Mesenteric fat pad (tissue), 1 donor: ENCODE measurements around the gene JAZF1. TPM values are rescaled to one million over a fixed set of nuclear protein-coding genes. Genes with fewer than 3 reads are reported as not detected.

Source experiments
- DNase-seq: peaks from one replicate; pipeline ENCODE4 v3.0.0-alpha.2; 2020; ENCODE audit warnings: low spot score
- total RNA-seq: library from RNA; stranded (reverse); fragmentation: NEBNext Ultra II Directional; extraction: Animal tissue kit (Norgen Biotek cat#: 25700); gene quantifications from one replicate; pipeline ENCODE4 v1.2.1, GENCODE V29; 2021
- donor health status: DM: yes; HTN: yes; CAD: no.

The JAZF1 gene
- total RNA-seq, 1 donor from 2014 or later, result 27.7 TPM

DNA sequence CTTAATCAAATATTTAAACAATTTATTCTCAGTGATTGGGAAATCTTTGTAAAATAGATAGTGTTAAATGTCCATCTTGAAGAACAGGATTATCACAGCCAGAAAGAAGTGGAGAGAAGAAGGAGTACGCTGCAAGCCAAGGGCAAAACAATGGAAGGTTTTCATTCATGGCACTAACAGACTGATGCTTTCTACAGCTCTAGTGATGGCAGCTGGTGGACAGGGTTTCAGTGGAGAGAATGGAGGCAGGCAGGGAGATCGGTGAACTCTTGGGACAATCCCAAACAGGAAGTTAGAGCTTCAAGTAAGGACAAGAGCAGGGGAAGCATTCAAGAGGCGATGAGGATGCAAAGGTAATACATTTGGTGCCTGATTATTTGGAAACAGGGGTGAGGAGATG lies 207.0 kb downstream of the JAZF1 start:
- no peak for DNase-seq

DNA sequence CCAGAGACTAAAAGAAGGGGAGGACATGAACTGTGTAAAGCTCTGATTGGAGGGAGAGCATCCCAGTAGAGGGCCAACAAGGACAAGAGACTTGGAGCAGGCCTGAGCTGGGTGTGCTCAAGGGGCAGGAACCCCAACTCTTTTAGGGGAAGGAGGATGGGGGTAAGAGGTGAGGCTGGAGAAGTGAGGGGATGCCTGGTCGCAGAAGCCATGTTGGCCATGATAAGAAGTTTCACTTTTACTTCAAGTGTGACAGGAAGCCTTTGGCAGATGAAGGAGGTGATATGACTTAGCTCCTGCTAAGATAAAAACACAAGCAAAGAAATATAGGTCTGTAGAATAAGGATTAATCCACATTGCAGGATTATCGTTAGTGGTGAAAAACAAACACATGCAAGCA lies 208.3 kb downstream of the JAZF1 start:
- no peak for DNase-seq

DNA sequence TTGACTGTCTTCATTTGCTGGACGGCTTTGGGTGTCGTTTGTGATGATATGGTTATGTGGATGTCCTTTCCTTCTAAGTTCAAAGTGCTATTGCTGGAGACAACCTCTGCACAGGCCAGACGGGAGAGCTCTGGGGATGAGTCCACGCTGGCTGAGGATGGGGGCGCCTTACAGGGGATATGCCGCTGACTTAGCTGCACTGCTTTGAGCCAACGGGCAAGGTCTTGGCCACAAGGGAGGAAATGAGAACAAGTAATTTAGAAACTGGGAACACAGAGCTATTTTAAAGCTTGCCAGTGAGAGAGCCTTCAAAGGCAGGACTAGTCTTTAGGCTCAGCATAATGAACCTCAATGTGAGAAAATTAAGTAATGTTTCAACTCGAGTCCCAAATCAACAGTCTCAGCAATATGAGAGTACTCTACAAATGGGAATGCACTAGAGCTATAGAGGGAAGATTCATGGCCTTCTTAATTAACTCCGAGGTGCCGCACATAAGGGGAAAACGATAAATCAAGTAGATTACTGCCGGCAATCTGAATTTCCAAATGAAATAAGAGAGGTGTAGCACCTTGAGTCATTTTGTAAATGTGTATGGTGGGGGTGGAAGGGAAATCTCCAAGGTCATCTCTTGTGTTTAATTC lies 209.3 kb downstream of the JAZF1 start:
- DNase-seq, result no peak

DNA sequence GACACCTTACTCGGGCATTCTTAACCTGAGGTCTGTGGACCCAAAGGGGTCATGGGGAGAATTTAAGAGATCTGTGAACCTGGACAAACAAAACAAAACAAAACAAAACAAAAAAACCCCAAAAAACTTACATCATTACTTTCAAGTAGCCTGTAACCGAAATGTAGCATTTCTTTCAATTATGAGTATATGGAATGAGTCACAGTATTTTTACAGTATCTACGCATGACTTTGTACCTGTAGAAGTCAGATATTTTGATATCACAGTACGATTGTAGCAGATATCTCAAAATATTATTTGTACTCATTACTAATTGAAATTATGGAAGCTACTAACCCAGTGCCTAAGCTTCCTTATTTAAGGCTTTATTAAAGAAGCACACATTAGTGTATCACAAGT lies 210.2 kb downstream of the JAZF1 start:
- no peak for DNase-seq

DNA sequence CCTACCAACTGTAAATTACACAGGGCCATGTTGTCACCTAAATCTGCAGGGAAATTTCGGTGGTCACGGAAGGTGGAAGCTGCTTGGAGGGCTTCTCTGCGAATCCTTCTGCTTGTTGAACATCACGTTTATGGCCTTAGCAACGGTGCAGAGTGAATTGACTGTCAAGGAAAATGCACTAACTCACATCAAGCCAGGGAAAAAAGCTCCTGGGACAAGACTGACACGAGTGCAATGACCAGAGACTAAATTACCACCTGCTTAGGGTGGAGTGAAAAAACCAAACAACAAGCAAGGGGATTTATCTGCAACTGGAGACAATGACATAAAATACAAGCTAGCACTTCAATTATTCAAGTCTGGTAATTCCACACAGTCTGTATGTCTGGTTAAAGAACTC lies 211.2 kb downstream of the JAZF1 start:
- no peak for DNase-seq

DNA sequence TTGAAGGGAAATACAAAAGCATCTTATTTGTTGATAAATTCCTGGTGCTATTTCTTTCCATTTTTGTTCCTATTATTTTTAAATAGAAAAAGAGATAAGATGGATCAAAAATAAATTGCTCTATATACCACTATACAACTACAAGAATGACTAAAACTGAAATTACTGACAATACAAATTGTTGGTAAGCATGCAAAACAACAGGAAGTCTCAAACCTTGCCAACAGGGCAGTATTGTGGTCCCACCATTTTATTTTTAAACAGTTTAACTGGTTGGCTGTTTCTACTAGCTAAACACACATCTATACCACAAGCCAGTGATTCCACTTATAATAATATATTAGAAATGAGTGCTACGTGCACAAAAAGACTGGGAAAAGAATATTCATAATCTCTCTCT lies 213.0 kb downstream of the JAZF1 start:
- DNase-seq, result no peak

DNA sequence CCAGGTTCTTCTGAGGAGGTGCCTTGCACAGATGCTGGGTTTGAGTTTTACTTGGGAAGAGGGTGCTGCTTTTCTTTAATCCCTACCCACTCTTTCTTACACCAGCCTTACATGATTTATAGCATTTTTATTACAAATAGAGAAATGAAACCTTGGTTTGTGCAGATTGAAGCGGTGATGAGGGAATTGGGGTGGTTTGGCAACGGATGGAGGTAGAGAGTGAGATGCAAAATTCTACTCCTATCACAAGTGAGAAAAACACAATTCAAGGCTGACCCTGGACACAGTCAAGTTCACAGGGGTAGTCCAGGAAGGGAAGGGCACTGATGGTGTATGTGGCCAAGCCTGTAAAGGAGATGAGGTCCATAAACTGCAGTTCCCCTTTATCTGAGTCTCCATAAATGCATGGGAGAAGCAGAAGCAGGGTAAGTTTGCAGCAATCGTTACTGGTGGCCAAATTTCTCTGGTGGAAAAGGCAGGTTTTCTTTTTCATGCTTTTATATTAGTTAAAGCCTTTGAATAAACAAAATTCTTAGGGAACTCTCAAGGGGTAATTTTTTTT lies 214.3 kb downstream of the JAZF1 start:
- DNase-seq, result no peak

DNA sequence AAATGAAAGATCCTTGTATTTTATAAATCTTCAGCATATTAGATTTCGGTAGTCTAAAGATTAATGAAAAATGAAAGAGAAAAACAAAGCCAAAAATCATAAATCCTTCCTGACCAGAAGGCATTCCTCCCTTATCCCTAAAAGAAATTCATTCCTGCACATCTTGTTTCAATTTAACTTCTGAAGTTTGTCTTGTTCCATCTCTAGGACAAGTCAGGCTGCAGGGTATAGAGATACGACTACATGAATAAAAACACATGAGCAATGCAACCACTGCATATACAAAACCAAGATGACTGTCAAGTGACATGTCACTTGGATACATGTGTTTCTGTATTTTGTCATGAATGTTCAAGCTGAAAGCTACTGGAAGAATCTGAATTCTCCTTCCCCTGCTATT lies 214.9 kb downstream of the JAZF1 start:
- DNase-seq, result no peak

DNA sequence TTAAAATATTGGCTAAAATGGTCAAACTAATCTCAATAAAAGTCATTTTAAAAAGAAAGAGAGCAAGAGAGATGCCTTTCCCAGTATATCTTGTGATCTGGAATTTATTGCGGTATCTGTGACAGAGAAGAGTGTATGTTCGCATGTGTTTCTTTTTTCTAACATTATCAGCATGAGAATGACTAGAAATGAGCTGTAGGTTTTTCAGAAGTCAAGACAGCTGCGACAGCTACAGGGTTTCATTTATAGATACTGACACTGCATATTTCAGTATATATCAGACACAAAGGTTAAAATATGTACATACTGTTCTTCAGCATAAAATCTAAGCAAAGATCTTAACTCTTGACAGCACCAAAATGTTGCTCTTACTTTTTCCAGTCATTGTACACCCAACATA lies 215.8 kb downstream of the JAZF1 start:
- no peak for DNase-seq

DNA sequence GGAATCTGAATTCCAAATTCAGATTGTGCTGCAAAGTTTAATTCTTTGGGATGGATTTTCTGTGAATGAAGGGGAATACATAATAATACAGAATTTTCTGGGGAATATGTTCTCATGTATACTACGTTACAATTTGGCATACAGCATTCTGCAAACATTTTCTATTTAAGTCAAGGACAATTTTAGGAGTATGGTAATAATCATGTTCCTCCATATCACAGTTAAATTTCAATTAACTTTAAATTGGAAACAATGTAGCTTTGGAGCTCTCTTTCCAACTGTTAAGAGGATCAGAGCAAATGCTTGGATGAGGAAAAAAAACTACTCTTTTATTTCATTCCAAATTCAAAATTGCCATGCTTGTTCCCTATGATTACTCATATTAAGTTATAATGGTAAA lies 217.5 kb downstream of the JAZF1 start:
- DNase-seq, result no peak

DNA sequence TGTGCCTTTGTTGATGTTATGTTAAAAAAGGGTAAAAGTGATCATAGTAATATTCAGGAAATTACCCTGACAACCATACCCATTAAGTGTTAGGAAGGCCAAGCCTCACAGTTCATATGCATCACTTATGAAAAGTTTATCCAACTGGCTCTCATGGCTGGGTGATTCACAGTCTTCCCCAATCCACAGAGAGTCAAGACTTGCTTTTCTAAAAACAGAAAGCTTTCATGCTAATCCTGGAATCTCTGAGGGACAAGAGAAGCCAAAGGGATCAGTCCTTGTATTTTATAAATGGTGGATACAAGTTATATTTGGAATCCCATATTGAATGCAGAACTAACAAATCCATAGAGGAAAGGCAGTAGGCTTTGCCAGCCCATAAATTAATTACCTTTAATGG lies 218.3 kb downstream of the JAZF1 start:
- no peak for DNase-seq

DNA sequence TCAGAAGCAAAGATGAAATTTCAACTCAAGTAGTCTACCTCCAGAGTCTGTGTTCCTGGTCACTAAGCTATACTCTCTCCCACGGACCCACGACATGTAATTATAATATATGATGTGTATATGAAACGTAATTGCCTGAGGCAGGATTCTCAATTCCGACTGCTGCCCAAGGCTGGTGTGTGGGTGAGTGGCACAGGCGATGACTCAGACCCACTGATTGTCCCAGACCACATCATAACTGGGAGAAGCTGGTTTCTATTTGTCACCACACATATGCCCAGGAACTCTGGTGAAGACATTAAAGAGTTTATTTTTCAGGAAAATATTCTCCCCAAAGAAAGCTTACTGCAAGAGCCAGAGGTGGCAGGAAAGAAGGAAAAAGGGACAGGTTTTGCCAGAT lies 219.3 kb downstream of the JAZF1 start:
- no peak for DNase-seq

DNA sequence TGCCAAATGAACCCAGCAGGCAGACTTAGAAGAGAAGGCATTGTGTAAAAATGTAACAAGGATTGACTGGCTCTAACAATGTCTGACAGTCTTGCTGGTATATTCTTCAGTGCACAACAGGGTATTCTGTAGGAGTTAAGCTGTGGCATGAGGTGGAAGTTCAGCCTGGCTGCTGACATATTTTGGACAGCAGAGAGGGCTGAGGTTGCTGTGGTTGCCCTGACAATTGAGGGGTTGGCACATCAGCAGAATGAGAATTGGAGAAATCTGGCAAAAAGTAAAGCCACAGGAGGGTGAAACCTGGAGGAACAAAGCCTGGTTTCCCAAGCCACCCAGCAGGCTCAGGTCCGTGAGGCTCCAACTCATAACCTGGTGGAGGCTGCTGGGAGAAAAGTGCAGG lies 220.2 kb downstream of the JAZF1 start:
- no peak for DNase-seq

DNA sequence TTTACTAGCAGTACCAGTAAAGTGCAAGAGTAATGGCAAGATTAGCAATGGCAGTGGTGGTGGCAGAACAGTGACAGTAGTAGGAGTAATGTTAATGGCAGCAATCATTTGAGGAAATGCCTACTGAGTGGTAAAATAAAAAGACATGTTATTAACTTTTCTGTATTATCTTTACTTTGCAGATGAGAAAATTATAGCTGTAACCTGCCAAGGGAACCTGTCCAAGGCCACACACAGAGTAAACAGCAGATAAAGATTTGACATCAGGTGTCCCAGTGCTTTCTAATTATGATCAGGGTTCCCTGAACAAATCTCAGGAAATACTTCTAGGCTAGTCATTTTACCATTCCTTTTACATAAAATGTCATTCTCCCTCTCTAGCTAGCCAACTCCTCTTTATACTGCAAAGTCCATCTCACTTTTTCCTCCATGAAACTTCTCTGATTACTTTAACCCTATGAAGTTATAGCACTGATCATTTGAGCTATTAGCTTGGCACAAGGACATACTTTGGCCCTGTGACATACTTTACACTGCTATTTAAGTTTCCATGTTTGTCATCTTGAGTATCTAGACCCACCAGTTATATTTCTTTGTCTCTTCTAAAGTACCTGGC lies 221.6 kb downstream of the JAZF1 start:
- no peak for DNase-seq

DNA sequence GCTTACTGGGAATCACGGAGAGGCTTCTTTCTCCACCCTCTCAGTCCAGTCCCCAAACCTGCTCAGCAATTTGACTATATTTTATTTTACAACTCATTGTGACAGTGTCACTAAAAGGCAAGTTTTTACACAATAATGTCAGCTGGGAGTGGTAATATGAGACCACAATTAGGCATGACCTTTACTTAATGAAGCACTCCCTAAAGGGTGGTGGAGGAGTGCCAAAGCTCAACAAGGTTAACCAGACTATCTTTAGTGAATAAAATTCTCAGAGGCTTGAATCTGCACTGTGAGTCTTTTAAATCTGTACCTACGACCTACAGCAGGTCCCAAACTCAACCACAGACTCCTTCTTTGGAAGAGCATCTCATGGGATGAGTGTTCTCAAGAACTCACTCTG lies 225.0 kb downstream of the JAZF1 start:
- DNase-seq, result no peak

DNA sequence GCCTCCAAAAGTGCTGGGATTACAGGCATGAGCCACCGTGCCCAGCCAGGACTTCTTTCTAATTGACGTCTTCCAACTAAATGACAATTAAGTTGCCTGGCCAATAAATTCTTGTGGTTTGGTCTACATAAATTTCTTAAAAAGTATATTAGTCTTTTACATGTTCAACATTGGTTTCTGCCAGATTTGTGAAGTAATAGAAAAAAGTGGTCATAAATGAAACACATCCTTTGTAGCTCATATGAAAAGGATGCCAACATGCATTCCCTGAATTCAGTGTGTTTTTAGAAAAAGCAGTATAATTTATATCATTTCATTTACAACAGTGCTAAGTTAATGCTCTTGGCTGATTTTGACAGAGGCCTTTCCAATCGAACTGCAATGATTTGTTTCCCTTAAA lies 225.6 kb downstream of the JAZF1 start:
- no peak for DNase-seq

DNA sequence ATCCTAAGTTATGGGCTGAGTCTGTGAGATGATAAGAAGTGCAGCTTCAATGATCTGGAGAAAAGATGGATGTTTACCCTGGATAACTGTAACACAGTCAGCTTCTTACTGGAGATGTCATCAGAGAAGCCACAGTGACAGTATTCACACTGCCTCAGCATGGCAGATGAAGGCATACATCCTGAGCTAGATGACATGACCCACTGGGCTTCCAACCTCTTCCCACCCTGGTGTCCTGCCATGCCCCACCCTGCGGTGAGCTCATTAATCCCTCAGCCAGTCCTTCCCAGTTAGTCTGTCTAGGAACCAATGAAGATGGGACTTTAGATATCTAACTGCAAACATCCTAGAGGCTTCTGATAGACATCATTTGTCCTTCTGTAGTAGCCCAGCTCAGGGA lies 226.8 kb downstream of the JAZF1 start:
- no peak for DNase-seq

DNA sequence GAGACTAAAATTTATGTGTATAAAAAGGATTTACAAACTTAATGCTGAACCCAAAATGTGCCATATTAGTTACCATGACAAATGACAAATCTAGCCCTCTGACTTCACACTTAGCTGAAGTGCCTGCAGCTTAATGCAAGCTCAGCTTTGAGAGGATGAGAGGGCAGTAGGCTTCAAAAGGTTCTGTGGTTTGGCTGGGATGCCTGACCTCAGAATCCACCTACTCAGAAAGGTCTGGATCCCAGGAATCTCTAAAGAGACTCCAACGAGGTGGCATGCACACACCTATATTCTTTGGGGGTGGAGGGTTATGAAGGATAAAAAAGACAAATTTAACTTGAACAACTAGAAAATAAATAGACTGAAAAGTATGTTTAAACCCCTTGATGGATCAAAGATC lies 227.2 kb downstream of the JAZF1 start:
- DNase-seq, result no peak

DNA sequence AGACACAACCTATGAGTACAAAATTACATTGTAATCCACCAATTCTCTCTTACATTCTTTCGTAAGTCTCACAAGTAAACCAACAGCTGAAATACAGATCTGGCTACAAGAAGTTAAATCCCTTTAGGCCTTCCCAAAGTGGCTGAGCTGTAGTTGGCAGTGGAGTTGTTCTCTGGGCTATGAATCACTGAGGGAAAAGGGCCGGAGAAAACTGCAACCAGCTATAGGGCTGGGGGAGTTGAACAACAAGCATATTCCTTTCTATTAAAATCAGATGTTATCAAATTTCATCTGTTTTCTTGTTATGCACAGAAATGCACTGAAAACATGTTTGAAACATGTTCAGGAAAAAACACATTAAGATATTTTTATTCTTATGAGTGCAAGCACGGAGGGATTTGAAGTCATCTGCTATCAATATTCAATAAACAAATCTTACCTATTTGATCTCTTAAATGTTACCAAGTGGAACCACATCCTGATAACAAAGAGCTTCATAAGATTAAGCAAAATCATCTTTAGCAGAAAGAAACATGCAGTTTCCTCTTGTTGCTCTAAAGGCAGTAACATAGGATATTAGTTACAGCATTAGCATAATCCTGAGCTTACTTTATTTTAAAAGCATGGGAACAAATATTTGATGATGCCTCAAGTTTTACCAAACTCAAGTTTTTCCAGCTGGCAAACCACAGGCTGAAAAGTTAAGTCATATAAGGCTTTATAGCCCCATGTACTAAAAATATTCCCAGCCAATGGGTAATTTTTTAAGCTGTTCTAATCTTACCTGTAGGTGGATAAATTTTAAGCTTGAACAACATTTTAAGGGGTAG lies 227.9 kb downstream of the JAZF1 start:
- no peak for DNase-seq

DNA sequence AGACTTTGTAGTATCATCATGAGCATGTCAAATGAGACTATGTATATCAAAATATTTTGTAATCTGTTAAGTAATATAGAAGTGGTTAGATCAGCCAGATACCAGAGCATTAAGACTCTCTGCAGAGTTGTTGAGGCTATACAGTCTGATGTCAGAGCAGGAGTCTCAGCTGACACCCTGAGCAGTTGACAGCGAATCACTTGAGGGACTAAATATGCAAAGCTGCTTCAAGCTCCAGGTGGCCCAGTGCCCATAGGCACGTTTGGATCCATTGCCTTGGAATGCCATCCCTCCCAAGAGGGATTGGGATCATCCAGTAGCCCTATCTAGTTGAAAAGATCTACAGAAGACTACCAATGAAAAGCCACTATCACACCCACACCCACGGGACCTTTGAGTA lies 230.5 kb downstream of the JAZF1 start:
- no peak for DNase-seq

DNA sequence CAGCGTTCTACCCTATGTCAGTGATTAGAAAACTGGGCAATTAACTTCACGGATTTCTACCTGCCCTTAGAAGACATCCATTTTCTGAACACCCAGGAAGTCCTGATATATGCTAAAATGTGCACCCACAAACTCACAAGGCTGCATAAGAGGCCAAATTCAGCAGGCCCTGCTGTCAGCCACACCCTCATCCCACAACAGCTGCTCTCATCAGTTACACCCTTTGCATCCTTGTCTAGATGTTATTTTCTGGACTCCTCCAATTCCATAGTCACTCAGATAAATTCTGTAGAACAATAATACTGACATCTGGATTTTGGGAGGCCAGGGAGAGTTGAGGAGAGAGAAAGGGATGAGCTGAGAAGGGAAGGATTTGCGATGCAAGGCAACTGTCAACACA lies 231.7 kb downstream of the JAZF1 start:
- no peak for DNase-seq

DNA sequence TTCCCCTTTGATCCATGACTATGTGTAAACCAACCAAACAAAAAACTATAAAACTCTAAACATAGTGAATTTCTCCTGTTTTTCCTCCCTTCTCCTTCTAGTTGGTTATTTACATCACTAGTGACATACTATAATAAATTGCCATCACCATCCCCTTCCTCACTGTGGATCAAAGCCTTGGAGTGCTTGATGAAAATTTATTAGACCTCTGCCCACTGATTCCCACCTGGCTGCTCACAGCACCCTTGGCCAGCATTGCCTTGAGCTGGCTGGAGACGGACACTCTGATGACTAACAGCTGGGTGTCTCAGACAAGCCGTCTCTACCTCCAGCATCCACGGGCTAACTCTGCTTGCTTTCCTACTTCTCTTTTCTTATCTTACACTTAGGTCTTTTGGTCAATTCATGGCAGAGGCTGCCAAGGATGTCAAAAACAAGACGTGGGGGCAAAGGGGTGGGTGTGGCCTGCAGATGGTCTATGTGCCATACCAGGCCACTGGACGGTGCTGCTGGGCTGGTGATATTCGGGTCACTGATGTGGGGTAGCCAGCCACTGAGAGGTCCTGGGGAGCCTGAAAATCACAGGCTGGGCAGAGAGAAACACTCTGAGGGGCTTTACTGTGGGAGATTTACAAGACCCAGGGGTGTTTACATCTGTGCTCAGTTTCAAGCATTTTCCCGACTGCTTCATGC lies 232.9 kb downstream of the JAZF1 start:
- DNase-seq, result no peak
